H9 (cell line): ENCODE measurements around the gene ATPAF2. TPM values are rescaled to one million over a fixed set of nuclear protein-coding genes. Genes with fewer than 3 reads are reported as not detected.

Experiments
- DNase-seq: peaks from one replicate; pipeline ENCODE4 v3.0.0-alpha.2; 2017
- H2AFZ ChIP-seq: one replicate; pipeline ENCODE4 v1.6.1; 2013; ENCODE audit warnings: mild to moderate bottlenecking, low read length, control low read depth, moderate library complexity
- H2AK5ac ChIP-seq: 2 replicates; pipeline ENCODE4 v1.6.1; 2013; ENCODE audit warnings: low read length, control low read depth, mixed read lengths; ENCODE audit not compliant: insufficient read length
- H2BK120ac ChIP-seq: one replicate; pipeline ENCODE4 v1.6.1; 2013; ENCODE audit warnings: low read depth, mild to moderate bottlenecking, low read length, control low read depth, inconsistent platforms; ENCODE audit not compliant: poor library complexity, severe bottlenecking
- H2BK12ac ChIP-seq: 2 replicates; pipeline ENCODE4 v1.6.1; 2013; ENCODE audit warnings: low read length, control low read depth, mixed read lengths, low read depth; ENCODE audit not compliant: insufficient read length
- H2BK15ac ChIP-seq: 2 replicates; pipeline ENCODE4 v1.6.1; 2013; ENCODE audit warnings: low read depth, low read length, control low read depth
- H2BK20ac ChIP-seq: one replicate; pipeline ENCODE4 v1.6.1; 2013; ENCODE audit warnings: low read depth, mild to moderate bottlenecking, low read length, control low read depth, inconsistent platforms; ENCODE audit not compliant: poor library complexity, severe bottlenecking
- H2BK5ac ChIP-seq: 2 replicates; pipeline ENCODE4 v1.6.1; 2013; ENCODE audit warnings: low read length, control low read depth, mixed read lengths; ENCODE audit not compliant: insufficient read length
- H3K14ac ChIP-seq: 2 replicates; pipeline ENCODE4 v1.6.1; 2013; ENCODE audit warnings: low read length, control low read depth; ENCODE audit not compliant: insufficient read depth
- H3K18ac ChIP-seq: 2 replicates; pipeline ENCODE4 v1.6.1; 2013; ENCODE audit warnings: low read depth, mild to moderate bottlenecking, mixed read lengths, low read length, control low read depth; ENCODE audit not compliant: insufficient read length
- H3K23ac ChIP-seq: 2 replicates; pipeline ENCODE4 v1.6.1; 2013; ENCODE audit warnings: low read length, control low read depth, mixed read lengths, low read depth; ENCODE audit not compliant: insufficient read length
- H3K23me2 ChIP-seq: 2 replicates; pipeline ENCODE4 v1.6.1; 2013; ENCODE audit warnings: low read depth, mild to moderate bottlenecking, mixed read lengths, low read length, control low read depth; ENCODE audit not compliant: insufficient read length, poor library complexity, severe bottlenecking
- H3K27ac ChIP-seq: 2 replicates; pipeline ENCODE4 v1.5.1; 2013; ENCODE audit warnings: low read length, control low read depth, mixed read lengths, low read depth; ENCODE audit not compliant: insufficient read length
- H3K27me3 ChIP-seq: 2 replicates; pipeline ENCODE4 v1.6.1; 2013; ENCODE audit warnings: low read length, control low read depth, inconsistent platforms; ENCODE audit not compliant: insufficient read depth
- H3K4ac ChIP-seq: 2 replicates; pipeline ENCODE4 v1.6.1; 2013; ENCODE audit warnings: low read depth, mild to moderate bottlenecking, control low read depth, inconsistent platforms, low read length, moderate library complexity
- H3K4me1 ChIP-seq: 2 replicates; pipeline ENCODE4 v1.6.1; 2013; ENCODE audit warnings: low read length, control low read depth, inconsistent platforms; ENCODE audit not compliant: insufficient read depth
- H3K4me2 ChIP-seq: 2 replicates; pipeline ENCODE4 v1.6.1; 2013; ENCODE audit warnings: low read length, control low read depth, mixed read lengths; ENCODE audit not compliant: insufficient read length, insufficient read depth
- H3K56ac ChIP-seq: 2 replicates; pipeline ENCODE4 v1.6.1; 2013; ENCODE audit warnings: low read depth, mild to moderate bottlenecking, mixed read lengths, low read length, control low read depth; ENCODE audit not compliant: insufficient read length
- H3K79me1 ChIP-seq: 2 replicates; pipeline ENCODE4 v1.6.1; 2013; ENCODE audit warnings: low read depth, mild to moderate bottlenecking, moderate library complexity, low read length, control low read depth, inconsistent platforms; ENCODE audit not compliant: insufficient read depth, poor library complexity, severe bottlenecking
- H3K79me2 ChIP-seq: 2 replicates; pipeline ENCODE4 v1.6.1; 2013; ENCODE audit warnings: low read length, control low read depth, inconsistent platforms; ENCODE audit not compliant: insufficient read depth
- H3K9ac ChIP-seq: 2 replicates; pipeline ENCODE4 v1.6.1; 2013; ENCODE audit warnings: low read length, control low read depth, mixed read lengths; ENCODE audit not compliant: insufficient read length; ENCODE audit errors: extremely low read depth
- H3K9me3 ChIP-seq: one replicate; pipeline ENCODE4 v1.6.1; 2013; ENCODE audit warnings: low read depth, low read length, inconsistent platforms; ENCODE audit not compliant: control insufficient read depth
- H3T11ph ChIP-seq: one replicate; pipeline ENCODE4 v1.6.1; 2013; ENCODE audit warnings: mild to moderate bottlenecking, low read length, control low read depth, inconsistent platforms
- H4K20me1 ChIP-seq: one replicate; pipeline ENCODE4 v1.6.1; 2013; ENCODE audit not compliant: control insufficient read depth, insufficient read length, insufficient read depth
- H4K5ac ChIP-seq: 2 replicates; pipeline ENCODE4 v1.6.1; 2013; ENCODE audit warnings: low read depth, mild to moderate bottlenecking, mixed read lengths, low read length, control low read depth; ENCODE audit not compliant: insufficient read length
- H4K8ac ChIP-seq: replicated peaks from 2 replicates; pipeline ENCODE4 v1.6.1; 2013; ENCODE audit warnings: low read length, control low read depth, mixed read lengths, low read depth; ENCODE audit not compliant: insufficient read length
- H4K91ac ChIP-seq: 2 replicates; pipeline ENCODE4 v1.6.1; 2013; ENCODE audit warnings: low read depth, mild to moderate bottlenecking, moderate library complexity, mixed read lengths, low read length, control low read depth; ENCODE audit not compliant: insufficient read length
- H3K27ac Mint-ChIP-seq, 3 experiments: 2 replicates in 2 of 3; 3 replicates in 1 of 3; pipeline ENCODE4 v1.8.0; 2020 to 2021; ENCODE audit warnings: mixed read lengths in 3 of 3, mild to moderate bottlenecking in 1 of 3, moderate library complexity in 1 of 3
- H3K27me3 Mint-ChIP-seq: 2 replicates; pipeline ENCODE4 v1.8.0; 2021; ENCODE audit warnings: low read depth, mild to moderate bottlenecking, moderate library complexity, mixed read lengths
- H3K36me3 Mint-ChIP-seq, 3 experiments: 2 replicates in 2 of 3; 3 replicates in 1 of 3; pipeline ENCODE4 v1.8.0; 2020 to 2021; ENCODE audit warnings: low read depth in 3 of 3, mixed read lengths in 3 of 3; ENCODE audit not compliant: insufficient read depth in 1 of 3
- H3K4me1 Mint-ChIP-seq, 2 experiments: 2 replicates each; pipeline ENCODE4 v1.8.0; 2020; ENCODE audit warnings: mixed read lengths in 2 of 2
- H3K4me3 Mint-ChIP-seq, 2 experiments: 2 replicates in 1 of 2; 3 replicates in 1 of 2; pipeline ENCODE4 v1.8.0; 2020 to 2021; ENCODE audit warnings: mild to moderate bottlenecking in 2 of 2, mixed read lengths in 2 of 2, moderate library complexity in 1 of 2
- H3K9me3 Mint-ChIP-seq, 2 experiments: 2 replicates in 1 of 2; 3 replicates in 1 of 2; pipeline ENCODE4 v1.8.0; 2020; ENCODE audit warnings: mild to moderate bottlenecking in 2 of 2, mixed read lengths in 2 of 2, moderate library complexity in 1 of 2
- WGBS: extraction: QIAGEN DNeasy Blood & Tissue Kit; methylation state at CpG from one replicate; pipeline ENCODE4 v1.1.7; 2013; ENCODE audit warnings: missing lambda C conversion rate, low lambda C conversion rate, mixed read lengths; ENCODE audit not compliant: insufficient read length; ENCODE audit errors: extremely low coverage; 5-methylcytosine and 5-hydroxymethylcytosine counted together
- total RNA-seq: library from RNA; stranded (reverse); gene quantifications from 2 replicates; pipeline ENCODE4 v1.2.1, GENCODE V29; 2021
- TF ChIP-seq, protein P1 (sequence below): fragments of 200-600 bp; sonication (generic); conservative IDR thresholded peaks from 3 replicates; pipeline ENCODE4 v1.8.0; 2021; ENCODE audit warnings: antibody characterized with exemption, mild to moderate bottlenecking

The ATPAF2 gene
- total RNA-seq, 1 experiment from 2014 or later = 21.4 TPM

DNA sequence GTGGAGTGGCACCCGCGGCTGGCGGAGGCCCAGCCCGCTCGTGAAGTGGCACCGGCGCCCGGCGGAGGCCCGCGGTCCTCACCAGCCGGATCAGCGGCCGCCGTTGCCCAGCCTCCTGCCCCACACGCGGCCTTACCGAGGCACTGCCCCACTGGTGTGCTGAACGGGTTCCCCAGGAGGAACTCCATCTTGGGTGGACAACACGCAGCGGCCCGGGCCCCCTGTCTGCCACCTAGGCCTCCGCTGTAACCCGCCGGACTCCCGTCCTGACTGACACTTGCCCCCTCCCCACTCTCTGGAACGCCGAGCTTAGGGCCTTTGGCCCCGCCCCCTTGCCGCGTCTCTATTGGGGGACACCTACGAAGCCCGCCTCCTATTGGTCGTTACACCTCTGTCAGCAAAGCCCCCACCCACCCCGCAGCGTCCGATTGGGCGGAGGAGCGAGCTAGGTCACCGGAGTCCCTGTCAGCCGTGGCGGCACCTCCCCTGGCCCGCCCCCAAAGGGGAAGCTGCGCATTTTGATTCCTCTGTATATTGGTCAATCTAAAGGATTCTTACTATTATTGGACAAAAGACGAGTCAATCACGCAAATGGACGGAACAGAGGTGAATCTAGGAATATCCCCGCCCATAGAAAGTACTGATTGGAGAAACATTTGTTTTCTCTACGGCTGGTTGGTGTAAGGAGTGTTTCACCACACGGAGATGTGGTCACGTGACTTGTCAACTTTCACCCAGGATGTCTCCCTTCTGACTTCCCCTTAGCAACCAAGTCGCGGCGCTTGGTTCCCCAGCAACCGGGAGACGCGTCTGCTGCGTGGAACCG, 66.6 kb downstream of the ATPAF2 start, which contains the start of the genes DRC3 and TOM1L2:
Gene DRC3, plus strand, starts transcription at position 737 of the 826 bp plus-strand sequence. CDS start 4,737 bp downstream, outside the sequence.
Gene TOM1L2, minus strand, starts transcription at position 275 of the 826 bp plus-strand sequence. Its CDS starts 87 bp downstream, at position 188.
- Histone ChIP-seq H3K14ac (peak within 1 kb of the TSS; percentile 14; the same call in 1 of the 2 replicates), H3K4me2 (peak within 1 kb of the TSS; percentile 93), H2BK5ac (no peak within 1 kb of the TSS), H3K27me3 (no peaks in the 10 kb centered on the region), H3K23ac (no peak within 1 kb of the TSS), H2BK15ac (no peak within 1 kb of the TSS), H4K91ac (no peak within 1 kb of the TSS), H3T11ph (no peak within 1 kb of the TSS), H2BK12ac (no peak within 1 kb of the TSS), H3K79me2 (no peaks in the 10 kb centered on the region), H4K5ac (no peak within 1 kb of the TSS), H3K9me3 (no peaks in the 10 kb centered on the region), H3K4ac (no peak within 1 kb of the TSS), H4K8ac (no peak within 1 kb of the TSS), H2BK20ac (no peak within 1 kb of the TSS), H3K18ac (no peak within 1 kb of the TSS), H4K20me1 (no peaks in the 10 kb centered on the region), H3K23me2 (no peaks in the 10 kb centered on the region), H3K4me1 (peaks cover 3% of the 10 kb centered on the region; the same call in 1 of the 2 replicates), H2AK5ac (no peak within 1 kb of the TSS), H3K56ac (no peak within 1 kb of the TSS), H2AFZ (no peak within 1 kb of the TSS), H2BK120ac (no peak within 1 kb of the TSS), H3K9ac (peak within 1 kb of the TSS; percentile 18), H3K79me1 (no peaks in the 10 kb centered on the region), H3K27ac (no peak within 1 kb of the TSS)
- H3K4me3 Mint-ChIP-seq = peak within 1 kb of the TSS; percentile 83 to 89
- H3K4me1 Mint-ChIP-seq = peaks cover 4 to 9% of the 10 kb centered on the region in 2 experiments; a peak in 3 of 4 replicates
- H3K36me3 Mint-ChIP-seq = no peaks in the 10 kb centered on the region
- no CpG with 5 or more reads among the region's 59 CpGs for WGBS
- no peaks in the 10 kb centered on the region for H3K9me3 Mint-ChIP-seq
- H3K27ac Mint-ChIP-seq = peak within 1 kb of the TSS in 2 of 3 experiments; percentile 27 to 93; a peak in 3 of 7 replicates
- TF ChIP-seq, protein P1, sequence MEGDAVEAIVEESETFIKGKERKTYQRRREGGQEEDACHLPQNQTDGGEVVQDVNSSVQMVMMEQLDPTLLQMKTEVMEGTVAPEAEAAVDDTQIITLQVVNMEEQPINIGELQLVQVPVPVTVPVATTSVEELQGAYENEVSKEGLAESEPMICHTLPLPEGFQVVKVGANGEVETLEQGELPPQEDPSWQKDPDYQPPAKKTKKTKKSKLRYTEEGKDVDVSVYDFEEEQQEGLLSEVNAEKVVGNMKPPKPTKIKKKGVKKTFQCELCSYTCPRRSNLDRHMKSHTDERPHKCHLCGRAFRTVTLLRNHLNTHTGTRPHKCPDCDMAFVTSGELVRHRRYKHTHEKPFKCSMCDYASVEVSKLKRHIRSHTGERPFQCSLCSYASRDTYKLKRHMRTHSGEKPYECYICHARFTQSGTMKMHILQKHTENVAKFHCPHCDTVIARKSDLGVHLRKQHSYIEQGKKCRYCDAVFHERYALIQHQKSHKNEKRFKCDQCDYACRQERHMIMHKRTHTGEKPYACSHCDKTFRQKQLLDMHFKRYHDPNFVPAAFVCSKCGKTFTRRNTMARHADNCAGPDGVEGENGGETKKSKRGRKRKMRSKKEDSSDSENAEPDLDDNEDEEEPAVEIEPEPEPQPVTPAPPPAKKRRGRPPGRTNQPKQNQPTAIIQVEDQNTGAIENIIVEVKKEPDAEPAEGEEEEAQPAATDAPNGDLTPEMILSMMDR = no peak
- DNase-seq = peak; percentile 100
- H3K27me3 Mint-ChIP-seq = no peaks in the 10 kb centered on the region; the same call in 1 of the 2 replicates
